Frontal cortex (tissue), 4 donors: ENCODE measurements around the gene UMPS. TPM values are rescaled to one million over a fixed set of nuclear protein-coding genes. Genes with fewer than 3 reads are reported as not detected.
"Not testable (repeated sequence)": the region's sequence is repeated elsewhere in the genome, so short reads cannot be mapped to it uniquely, and the experiment has no call there.

Experiments
- DNase-seq, 2 donors: peaks; one replicate each; pipeline ENCODE4 v3.0.0; 2012; ENCODE audit warnings: low spot score in 2 of 2
- FAIRE-seq: peaks from 2 replicates; lab custom pipeline; 2012; peaks lifted over from hg19 to GRCh38; lab: Jason Lieb, UNC
- total RNA-seq: library from RNA; depleted of rRNA; stranded (reverse); fragments of >200 nt; gene quantifications from one replicate; pipeline ENCODE4 v1.2.3, GENCODE V29; 2014
- donor health status: control.
- donor health status: control.
- donor health status: control.

UMPS gene
- total RNA-seq, 1 donor from 2014 or later = 54.2 TPM

- no peak for FAIRE-seq
- no peak for DNase-seq
These were observed 27.3 kb upstream of the UMPS start for GRCh38 chr3:124702950-124703349.

DNA sequence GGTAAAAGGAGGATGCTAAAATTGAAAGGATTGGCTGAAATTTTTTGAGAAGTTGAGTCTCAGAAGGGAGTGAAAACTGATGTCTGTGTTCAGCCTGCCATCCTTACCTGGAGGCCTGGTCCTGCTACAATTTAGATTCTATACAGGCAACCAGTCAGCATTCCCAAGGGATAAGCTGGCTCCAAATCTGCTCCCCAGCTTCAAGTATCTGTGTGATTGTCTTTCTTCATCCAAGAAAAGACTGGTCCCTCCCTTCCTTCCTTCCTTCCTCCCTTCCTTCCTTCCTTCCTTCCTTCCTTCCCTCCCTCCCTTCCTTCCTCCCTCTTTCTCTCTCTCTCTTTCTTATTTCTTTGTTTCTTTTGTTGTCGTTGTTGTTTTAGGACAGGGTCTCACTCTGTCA is 24.7 kb upstream of the UMPS start:
- FAIRE-seq (no peak), DNase-seq (no peak)

- not testable (repeated sequence) for FAIRE-seq, DNase-seq
These were observed 23.0 kb upstream of the UMPS start for GRCh38 chr3:124707223-124707622.

DNA sequence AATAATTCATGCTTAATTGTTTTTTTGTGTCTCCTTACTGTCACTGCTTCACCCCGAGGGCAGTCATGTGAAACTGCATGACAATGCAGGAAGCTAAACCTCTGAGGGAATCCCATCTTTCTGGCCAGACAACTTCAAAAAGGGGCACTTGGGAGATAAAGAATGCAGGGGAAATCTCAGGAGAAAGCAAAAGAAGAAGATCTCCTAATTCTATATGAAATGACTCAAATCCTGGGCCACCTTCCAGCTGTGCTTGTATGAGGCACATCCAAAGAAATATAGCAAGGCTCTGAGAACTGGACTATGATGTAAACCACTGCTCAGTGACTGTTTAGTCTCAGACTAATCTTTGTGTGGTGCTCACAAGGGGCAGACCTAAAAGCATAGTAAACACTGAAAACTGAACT is 22.6 kb upstream of the UMPS start:
- FAIRE-seq (no peak), DNase-seq (no peak)

DNA sequence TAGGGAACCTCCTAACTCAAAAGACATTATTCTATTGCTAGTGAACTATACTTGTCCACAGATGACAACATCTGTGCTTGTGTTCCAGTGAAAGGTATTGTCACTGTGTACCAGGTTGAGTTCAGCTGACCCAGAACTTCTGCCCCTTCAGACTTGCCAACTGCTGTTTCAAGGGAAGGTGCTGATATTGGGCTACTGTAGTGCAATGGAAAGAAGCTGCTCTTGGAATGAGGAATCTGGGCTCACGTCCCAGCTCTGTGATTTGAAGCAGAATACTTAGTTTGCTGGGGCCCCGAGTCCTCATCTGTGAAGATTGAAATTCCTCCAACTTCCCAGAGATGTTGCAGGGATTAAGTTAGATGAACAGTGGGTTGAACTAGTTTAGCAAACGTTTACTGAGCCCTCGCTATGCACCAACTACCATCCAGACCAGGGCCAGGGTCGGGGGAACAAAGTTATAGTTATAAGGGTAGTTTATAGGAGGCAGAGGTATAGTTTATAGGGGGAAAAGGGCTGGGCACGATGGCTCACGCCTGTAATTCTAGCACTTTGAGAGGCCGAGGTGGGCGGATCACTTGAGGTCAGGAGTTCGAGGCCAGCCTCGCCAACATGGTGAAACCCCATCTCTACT is 15.9 kb upstream of the UMPS start:
- DNase-seq (no peak), FAIRE-seq (no peak)

DNA sequence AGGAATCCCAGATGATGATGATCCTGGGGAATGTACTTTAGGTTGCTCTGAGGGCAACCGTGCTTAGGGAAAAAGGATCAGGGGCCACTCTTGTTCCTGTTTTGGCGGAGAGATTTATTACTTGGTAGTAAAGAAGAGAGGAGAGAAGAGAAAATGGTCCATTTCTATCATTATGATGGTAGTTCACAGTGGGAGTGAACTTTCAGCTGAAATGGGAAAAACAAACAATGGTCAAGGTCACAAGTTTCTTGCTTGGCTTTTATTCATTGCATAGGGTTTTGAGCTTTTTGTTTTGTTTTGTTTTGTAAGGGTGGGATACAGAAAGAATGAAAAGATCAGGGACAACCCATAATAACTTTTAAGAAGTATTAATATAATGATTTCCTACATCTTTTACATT is 7.7 kb upstream of the UMPS start:
- FAIRE-seq = no peak
- no peak for DNase-seq

DNA sequence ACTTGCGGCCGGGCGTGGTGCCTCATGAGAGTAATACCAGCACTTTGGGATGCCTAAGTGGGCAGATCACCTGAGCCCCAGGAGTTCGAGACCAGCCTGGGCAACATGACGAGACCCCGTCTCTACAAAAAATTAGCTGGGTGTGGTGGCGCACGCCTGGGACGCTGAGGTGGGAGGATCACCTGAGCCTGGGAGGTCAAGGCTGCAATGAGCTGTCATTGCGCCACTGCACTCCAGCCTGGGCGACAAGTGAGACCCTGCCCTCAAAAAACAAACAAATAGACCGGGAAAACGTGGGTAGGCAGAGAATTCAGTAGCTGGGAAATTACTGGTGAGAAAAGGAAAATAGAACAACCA is 667 bp downstream of the UMPS start:
- FAIRE-seq = no peak
- DNase-seq = no peak

DNA sequence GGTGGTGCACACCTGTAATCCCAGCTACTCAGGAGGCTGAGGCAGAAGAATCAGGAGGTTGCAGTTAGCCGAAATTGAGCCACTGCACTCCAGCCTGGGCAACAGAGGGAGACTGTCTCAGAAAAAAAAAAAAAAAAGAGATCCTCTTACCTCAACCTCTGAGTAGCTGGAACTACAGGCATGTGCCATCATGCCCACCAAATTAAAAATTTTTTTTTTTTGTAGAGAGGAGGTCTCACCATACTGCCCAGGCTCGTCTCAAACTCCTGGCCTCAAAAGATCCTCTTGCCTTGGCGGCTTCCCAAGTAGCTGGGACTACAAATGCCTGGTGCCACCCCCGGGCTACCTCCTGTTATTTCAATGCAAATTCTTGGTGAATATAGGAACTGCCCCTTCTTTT is 1.5 kb downstream of the UMPS start:
- DNase-seq (no peak), FAIRE-seq (no peak)

DNA sequence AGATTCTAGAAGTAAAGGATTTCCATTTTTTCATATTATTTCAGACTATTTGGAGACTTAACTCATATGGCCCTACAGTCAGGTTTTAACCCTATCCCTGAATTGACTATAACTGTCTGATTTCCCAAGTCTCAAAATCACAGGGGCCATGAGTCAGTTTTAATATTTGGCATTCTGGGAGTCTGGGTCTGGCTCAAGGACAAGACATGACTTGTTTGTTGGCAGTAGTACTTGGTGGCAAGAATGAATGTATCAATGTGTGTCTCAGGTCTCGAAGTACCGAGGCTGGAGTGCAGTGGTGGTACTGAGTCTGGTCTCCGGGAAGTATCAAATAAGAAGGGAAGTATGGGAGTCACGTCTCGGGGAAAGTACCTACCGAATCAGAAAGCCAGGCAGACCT is 10.8 kb downstream of the UMPS start:
- no peak for FAIRE-seq
- DNase-seq = no peak

DNA sequence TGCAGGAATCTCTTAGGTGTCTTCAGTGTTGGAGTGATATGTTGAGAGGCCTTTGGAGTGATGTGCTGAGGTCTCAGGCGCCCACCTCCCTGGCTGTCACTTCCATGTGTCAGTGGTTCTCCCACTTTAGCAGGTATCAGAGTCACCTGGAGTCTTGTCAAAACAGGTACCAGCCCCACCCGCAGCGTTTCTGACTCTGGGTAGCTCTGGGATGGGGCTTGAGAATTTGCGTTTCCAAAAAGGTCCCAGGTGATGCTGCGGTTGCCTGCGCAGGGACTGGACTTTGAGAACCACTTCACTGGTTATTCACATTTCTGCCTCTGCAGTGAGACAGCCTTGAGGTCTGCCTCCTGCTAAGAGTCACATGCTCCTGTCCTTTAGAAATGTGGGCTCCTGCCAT is 15.5 kb downstream of the UMPS start:
- FAIRE-seq (no peak), DNase-seq (no peak)

DNA sequence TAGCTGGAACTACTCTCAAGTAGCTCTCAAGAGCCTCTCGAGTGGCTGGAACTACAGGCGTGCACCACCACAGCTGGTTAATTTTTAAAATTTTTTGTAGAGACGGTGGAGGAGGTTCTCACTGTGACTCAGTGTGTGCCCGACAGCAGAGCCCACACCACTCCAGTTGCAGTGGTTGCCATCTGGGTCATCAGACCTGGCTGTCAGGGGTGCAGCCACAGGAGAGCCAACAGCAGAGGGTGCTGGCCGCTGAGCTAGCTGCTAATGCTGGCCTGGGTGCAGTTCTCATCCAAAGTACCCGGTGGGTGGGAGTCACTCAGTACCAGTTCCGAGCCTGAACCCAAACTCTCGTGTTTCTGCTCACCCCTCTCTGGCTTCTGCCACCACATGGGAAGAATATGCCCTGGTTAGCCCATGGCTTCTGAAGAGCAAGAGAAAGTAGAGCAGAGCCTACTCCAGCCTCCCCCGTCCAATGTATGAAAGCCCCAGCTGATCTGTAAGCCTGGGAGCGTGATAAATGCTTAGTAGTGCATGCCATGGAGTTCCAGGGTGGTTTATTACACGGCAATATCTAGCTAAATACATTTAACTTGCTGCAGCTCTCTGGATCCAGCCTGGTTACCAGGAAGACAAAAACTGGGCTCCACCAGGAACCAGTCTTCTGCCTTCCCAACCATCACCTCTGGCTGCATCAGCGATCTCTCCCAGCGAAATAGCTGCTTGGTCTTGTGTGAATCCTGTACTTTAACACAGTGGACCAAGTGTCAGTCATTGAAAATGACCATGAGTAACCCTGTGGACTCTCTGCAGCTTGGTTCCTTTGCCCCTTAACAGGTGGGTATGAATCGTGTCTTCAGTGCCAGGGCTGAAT is 17.1 kb downstream of the UMPS start:
- DNase-seq (no peak), FAIRE-seq (no peak)

DNA sequence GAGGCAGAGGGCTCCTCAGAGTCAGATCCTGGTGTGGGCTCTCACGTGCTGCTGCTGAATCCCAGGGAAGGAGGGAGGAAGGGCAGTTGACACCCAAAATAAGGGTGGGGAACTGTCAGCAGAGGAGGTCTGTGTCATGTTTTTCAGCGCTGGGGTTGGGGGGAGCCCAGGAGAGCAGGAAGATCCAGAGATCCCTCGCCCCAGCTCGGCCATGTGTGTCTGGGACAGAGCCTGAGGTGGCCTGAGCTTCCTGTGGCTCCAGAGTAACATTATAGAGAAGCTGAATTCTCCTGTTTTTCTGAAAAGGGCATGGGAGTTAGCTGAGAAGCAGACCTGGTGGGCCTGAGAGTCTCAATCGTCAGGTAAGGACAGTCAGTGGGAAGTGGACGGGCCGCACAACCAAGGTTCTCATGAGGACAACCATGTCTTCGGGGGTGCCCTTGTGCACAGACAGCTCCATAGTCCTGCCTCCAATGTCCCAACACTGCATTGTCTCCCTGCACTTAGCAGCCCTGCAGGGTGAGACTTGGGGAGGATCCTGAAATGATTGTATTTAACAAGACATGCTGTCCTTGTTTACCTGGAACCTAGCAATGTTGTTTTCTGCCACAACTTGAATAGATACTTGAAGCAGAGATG is 18.4 kb downstream of the UMPS start:
- no peak for DNase-seq
- no peak for FAIRE-seq

DNA sequence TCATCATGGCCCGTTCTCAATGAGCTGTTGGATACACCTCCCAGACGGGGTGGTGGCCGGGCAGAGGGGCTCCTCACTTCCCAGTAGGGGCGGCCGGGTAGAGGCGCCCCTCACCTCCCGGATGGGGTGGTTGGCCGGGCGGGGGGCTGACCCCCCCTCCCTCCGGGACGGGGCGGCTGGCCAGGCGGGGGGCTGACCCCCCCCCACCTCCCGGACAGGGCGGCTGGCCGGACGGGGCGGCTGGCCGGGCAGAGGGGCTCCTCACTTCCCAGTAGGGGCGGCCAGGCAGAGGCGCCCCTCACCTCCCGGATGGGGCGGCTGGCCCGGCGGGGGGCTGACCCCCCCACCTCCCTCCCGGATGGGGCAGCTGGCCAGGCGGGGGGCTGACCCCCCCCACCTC is 19.6 kb downstream of the UMPS start:
- not testable (repeated sequence) for DNase-seq, FAIRE-seq

DNA sequence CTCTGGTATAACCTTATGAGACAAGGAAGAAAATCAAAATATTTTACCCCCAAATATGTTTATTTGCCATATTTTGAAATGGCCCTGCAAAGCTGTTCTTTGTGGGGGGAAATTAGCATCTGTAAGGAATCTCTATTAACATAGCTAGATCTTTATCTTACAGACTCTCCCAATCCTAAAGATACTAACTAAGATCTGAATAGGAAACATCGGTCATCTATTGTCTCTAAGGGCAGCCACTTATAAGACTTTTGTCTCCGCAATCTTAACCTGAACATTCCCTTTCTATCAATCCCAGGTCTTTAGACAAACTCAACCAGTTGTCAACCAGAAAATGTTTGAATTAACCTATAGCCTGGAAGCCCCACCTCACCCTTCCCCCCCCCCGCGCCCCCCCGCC is 21.2 kb downstream of the UMPS start:
- FAIRE-seq = no peak
- DNase-seq = no peak

GRCh38 chr3:124752051-124752450 is 21.8 kb downstream of the UMPS start:
- no peak for FAIRE-seq
- DNase-seq = no peak

DNA sequence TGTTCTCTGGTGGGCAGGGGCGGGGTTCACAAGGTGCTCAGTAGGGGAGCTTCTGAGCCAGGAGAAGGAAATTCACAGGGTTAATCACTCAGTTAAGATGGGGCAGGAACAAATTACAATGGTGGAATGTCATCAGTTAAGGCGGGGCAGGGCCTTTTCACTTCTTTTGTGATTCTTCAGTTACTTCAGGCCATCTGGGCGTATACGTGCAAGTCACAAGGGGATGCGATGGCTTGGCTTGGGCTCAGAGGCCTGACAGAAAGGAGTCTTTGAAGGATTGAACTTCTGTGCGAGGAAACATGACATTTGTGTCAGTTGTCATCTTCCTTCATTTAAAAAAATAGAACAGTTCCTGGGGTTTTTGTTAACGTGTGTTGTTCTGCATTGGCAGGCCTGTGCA is 27.7 kb downstream of the UMPS start:
- not testable (repeated sequence) for FAIRE-seq, DNase-seq

- FAIRE-seq (no peak), DNase-seq (no peak)
These were observed 28.8 kb downstream of the UMPS start for GRCh38 chr3:124758851-124759635.

DNA sequence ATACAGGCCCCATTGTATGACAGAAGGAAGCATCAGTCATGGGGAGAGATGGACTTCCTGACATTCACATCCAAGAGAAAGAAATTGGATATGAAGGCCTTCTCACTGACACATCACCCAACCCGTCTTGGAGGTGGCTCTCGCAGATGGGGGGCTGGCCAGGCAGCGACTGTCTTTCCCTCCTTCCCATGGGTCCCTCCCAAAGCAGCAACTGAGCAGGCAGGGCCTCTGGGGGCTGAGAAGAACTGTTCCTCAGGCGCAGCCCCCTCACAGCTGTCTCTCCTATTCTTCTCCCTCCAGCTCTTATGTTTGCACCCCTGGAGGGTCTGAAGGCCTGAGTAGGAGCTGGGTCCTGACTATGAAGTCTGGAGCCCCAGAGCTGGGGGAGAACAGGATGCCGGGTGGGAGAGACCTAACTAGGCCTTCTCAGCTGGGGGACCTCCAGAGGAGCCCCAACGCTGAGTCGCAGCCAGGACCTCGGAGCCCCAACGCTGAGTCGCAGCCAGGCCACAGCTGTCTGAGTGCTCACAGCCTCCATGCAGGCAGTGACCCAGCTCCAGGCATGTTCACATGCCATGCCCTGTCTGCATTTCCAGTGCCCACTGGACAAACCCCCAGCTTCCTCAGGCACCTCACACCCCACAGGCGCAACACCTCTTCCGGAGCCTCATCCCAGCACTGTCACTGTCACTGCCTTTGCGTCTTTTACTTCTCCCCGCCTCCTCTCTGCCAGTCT is 29.6 kb downstream of the UMPS start:
- no peak for DNase-seq
- FAIRE-seq = no peak

- FAIRE-seq (no peak), DNase-seq (no peak)
These were observed 30.3 kb downstream of the UMPS start for GRCh38 chr3:124760601-124761000.
